LNCaP clone FGC (cell line): ENCODE data around the gene SRGAP3.

Experiments
- DNase-seq: peaks from one replicate; pipeline ENCODE4 v3.0.0-alpha.2; 2011; ENCODE audit warnings: low read depth
- H3K4me3 ChIP-seq: 2 replicates; pipeline ENCODE4 v1.5.1; 2011; ENCODE audit warnings: mild to moderate bottlenecking, low read depth, low read length, control low read depth
- CTCF ChIP-seq: IDR thresholded peaks from 2 replicates; pipeline ENCODE4 v1.5.1; 2012; ENCODE audit warnings: mild to moderate bottlenecking; ENCODE audit not compliant: control insufficient read depth, insufficient read depth; ENCODE audit errors: extremely low read depth

SRGAP3 gene

GRCh38 chr3:9204253-9204992 is 45.0 kb downstream of the SRGAP3 start:
- no peak overlapping the region for H3K4me3 ChIP-seq
- TF ChIP-seq CTCF: no peak
- no peak for DNase-seq

- TF ChIP-seq CTCF: no peak
- no peak for DNase-seq
- no peak overlapping the region for H3K4me3 ChIP-seq
Measured at GRCh38 chr3:9203317-9203716, 46.1 kb downstream of the SRGAP3 start.

- no peak for DNase-seq
- no peak overlapping the region for H3K4me3 ChIP-seq
- no peak for TF ChIP-seq CTCF
Measured at GRCh38 chr3:9202546-9202945, 46.9 kb downstream of the SRGAP3 start.

DNA sequence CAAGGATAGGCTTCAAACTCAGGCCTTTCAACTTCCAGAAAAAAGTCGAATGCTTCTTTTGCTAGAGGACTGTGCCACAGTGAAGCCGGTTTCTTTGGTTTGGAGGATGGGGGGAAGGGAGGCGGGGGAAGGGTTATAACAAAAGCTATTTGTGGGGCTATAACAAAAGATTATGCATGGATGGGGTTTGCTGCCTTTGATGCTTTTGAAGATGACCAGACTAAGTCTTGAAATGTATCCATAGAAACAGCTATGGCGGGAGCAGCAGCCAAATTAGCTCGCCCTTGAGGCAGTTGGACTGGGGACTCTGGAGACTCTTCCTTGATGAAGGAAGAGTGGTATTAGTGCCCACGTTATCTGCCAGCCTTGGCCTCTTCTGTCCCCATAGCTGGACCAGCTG is 47.5 kb downstream of the SRGAP3 start:
- no peak overlapping the region for H3K4me3 ChIP-seq
- no peak for TF ChIP-seq CTCF
- no peak for DNase-seq

DNA sequence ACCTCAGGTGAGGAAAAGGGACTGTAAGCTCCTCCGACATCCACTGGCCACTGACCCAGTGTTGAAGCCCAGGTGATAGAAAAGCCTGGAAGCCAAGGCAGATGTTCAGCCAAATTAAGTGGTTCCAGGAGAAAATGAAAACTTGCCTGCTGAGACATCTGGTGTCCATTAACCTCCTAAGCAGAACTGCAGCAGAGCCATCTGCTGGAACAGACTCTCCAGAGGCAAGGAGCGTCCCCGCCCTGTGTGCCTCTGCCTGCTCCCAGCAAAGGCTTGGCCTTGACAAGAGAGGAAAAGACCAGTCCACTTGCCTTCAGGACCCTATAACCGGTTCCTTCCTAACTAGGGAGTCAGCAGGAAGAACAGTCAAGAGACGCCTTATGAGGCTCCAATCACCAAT is 48.2 kb downstream of the SRGAP3 start:
- no peak overlapping the region for H3K4me3 ChIP-seq
- DNase-seq: no peak
- no peak for TF ChIP-seq CTCF

GRCh38 chr3:9199775-9200174 is 49.7 kb downstream of the SRGAP3 start:
- H3K4me3 ChIP-seq: no peak overlapping the region
- no peak for DNase-seq
- no peak for TF ChIP-seq CTCF

DNA sequence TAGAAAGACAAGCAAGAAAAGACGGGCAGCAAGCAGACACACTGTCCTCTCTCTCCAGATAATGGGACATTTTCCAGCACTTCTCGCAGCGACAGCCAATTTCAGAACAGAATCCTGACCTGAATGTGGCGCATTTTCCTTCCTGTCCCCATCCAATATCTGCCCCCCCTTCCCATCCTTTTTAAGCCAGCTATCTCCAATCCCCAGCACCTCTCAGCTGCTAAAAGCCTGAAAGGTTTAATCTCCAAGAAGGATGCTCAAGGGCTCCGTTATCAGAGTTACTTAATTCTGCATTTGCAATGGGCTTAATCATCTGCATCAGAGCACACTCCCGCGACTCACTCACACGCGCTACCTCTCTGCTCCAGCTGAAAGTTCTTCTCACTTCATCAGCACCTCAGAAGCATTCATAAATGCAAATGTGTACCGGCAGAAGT is 50.5 kb downstream of the SRGAP3 start:
- DNase-seq: no peak
- TF ChIP-seq CTCF: no peak
- H3K4me3 ChIP-seq: no peak overlapping the region
